ENCODE measurements around the gene BLVRA. TPM values are rescaled to one million over a fixed set of nuclear protein-coding genes. Genes with fewer than 3 reads are reported as not detected.
A peak's percentile ranks its signal among the peaks of the same experiment; 100 is the strongest.
"Not testable (repeated sequence)": the region's sequence is repeated elsewhere in the genome, so short reads cannot be mapped to it uniquely, and the experiment has no call there.

BLVRA gene
- total RNA-seq, 1 experiment from 2014 or later: 41.2 TPM

GRCh38 chr7:43808410-43808809, 49.9 kb downstream of the BLVRA start:
- intact Hi-C loops (cut with micrococcal nuclease): no loop called here
- no peak for DNase-seq (ENCODE audit: unreplicated experiment)
- no peaks in the 10 kb centered on the region for H3K9me3 Mint-ChIP-seq (ENCODE audit: unreplicated experiment)

GRCh38 chr7:43810195-43810941, 51.9 kb downstream of the BLVRA start:
- ChIA-PET POLR2A (interaction anchor here (1.0 to 1.2 kb wide), 2 partner anchors 29 to 52 kb away, joined by 3 to 4 read pairs; partner anchors contain the start of gene BLVRA), CTCF (interaction anchor here (0.6 to 1.0 kb wide), 4 partner anchors 9 to 99 kb away, joined by 3 to 4 read pairs (median 3); no protein-coding TSS in a partner anchor)
- BruUV-seq (replicated peaks); H3K4me1 Mint-ChIP-seq (ENCODE audit: insufficient read depth, unreplicated experiment); H3K4me3 Mint-ChIP-seq (ENCODE audit: unreplicated experiment); H3K27me3 Mint-ChIP-seq (ENCODE audit: insufficient read depth, unreplicated experiment); H3K27ac Mint-ChIP-seq (ENCODE audit: low read depth, unreplicated experiment); intact Hi-C loops (cut with micrococcal nuclease); H3K9me3 Mint-ChIP-seq (ENCODE audit: unreplicated experiment): not testable (repeated sequence)
- peak; percentile 55 for DNase-seq (ENCODE audit: unreplicated experiment)
- peak; percentile 46 for TF ChIP-seq CTCF (IDR thresholded peaks at IDR 0.05; ENCODE audit: unreplicated experiment)
- H3K36me3 Mint-ChIP-seq (ENCODE audit: insufficient read depth, unreplicated experiment): peaks cover 33% of the 10 kb centered on the region

More at GRCh38 chr7:43808410-43808809, 49.9 kb downstream of the BLVRA start:
- Mint-ChIP-seq H3K36me3 (ENCODE audit: insufficient read depth, unreplicated experiment) (peaks cover 47% of the 10 kb centered on the region), H3K27ac (ENCODE audit: low read depth, unreplicated experiment) (no peak overlapping the region), H3K4me3 (ENCODE audit: unreplicated experiment) (no peak overlapping the region), H3K27me3 (ENCODE audit: insufficient read depth, unreplicated experiment) (no peaks in the 10 kb centered on the region), H3K4me1 (ENCODE audit: insufficient read depth, unreplicated experiment) (peaks cover 6% of the 10 kb centered on the region)
- BruUV-seq (replicated peaks): no TSS peak
- ChIA-PET CTCF (interaction anchor here (1.0 kb wide), 1 partner anchor 867 kb away, joined by 3 read pairs; no protein-coding TSS in a partner anchor), POLR2A (interaction anchor here (1.8 kb wide), 1 partner anchor 79 kb away, joined by 5 read pairs; the partner anchor contains the start of gene COA1)
- TF ChIP-seq CTCF (IDR thresholded peaks at IDR 0.05; ENCODE audit: unreplicated experiment): no peak

- BruUV-seq (replicated peaks): no TSS peak
- Mint-ChIP-seq H3K9me3 (ENCODE audit: unreplicated experiment) (no peaks in the 10 kb centered on the region), H3K4me3 (ENCODE audit: unreplicated experiment) (no peak overlapping the region), H3K4me1 (ENCODE audit: insufficient read depth, unreplicated experiment) (peaks cover 6% of the 10 kb centered on the region), H3K27me3 (ENCODE audit: insufficient read depth, unreplicated experiment) (no peaks in the 10 kb centered on the region), H3K27ac (ENCODE audit: low read depth, unreplicated experiment) (no peak overlapping the region), H3K36me3 (ENCODE audit: insufficient read depth, unreplicated experiment) (peaks cover 1% of the 10 kb centered on the region)
- ChIA-PET POLR2A (interaction anchor here (1.0 kb wide), 1 partner anchor 86 kb away, joined by 3 read pairs; the partner anchor contains the start of gene COA1), CTCF (no interaction called here)
- intact Hi-C loops (cut with micrococcal nuclease): no loop called here
- no peak for DNase-seq (ENCODE audit: unreplicated experiment)
- no peak for TF ChIP-seq CTCF (IDR thresholded peaks at IDR 0.05; ENCODE audit: unreplicated experiment)
Observed at GRCh38 chr7:43815373-43815772, 56.9 kb downstream of the BLVRA start.

GRCh38 chr7:43816046-43816797, 57.7 kb downstream of the BLVRA start:
- H3K27me3 Mint-ChIP-seq (ENCODE audit: insufficient read depth, unreplicated experiment); intact Hi-C loops (cut with micrococcal nuclease); BruUV-seq (replicated peaks); H3K36me3 Mint-ChIP-seq (ENCODE audit: insufficient read depth, unreplicated experiment); CTCF ChIA-PET; H3K4me3 Mint-ChIP-seq (ENCODE audit: unreplicated experiment); H3K4me1 Mint-ChIP-seq (ENCODE audit: insufficient read depth, unreplicated experiment); H3K9me3 Mint-ChIP-seq (ENCODE audit: unreplicated experiment); DNase-seq (ENCODE audit: unreplicated experiment); H3K27ac Mint-ChIP-seq (ENCODE audit: low read depth, unreplicated experiment): not testable (repeated sequence)
- POLR2A ChIA-PET: interaction anchor here (1.5 kb wide), 1 partner anchor 9 kb away, joined by 3 read pairs; no protein-coding TSS in a partner anchor

- H3K36me3 Mint-ChIP-seq (ENCODE audit: insufficient read depth, unreplicated experiment); H3K4me1 Mint-ChIP-seq (ENCODE audit: insufficient read depth, unreplicated experiment); H3K4me3 Mint-ChIP-seq (ENCODE audit: unreplicated experiment); POLR2A ChIA-PET; intact Hi-C loops (cut with micrococcal nuclease); H3K9me3 Mint-ChIP-seq (ENCODE audit: unreplicated experiment); DNase-seq (ENCODE audit: unreplicated experiment); H3K27ac Mint-ChIP-seq (ENCODE audit: low read depth, unreplicated experiment); BruUV-seq (replicated peaks): not testable (repeated sequence)
- CTCF ChIA-PET: interaction anchor here (1.4 kb wide), 1 partner anchor 15 kb away, joined by 5 read pairs; no protein-coding TSS in a partner anchor
- H3K27me3 Mint-ChIP-seq (ENCODE audit: insufficient read depth, unreplicated experiment): peaks cover 43% of the 10 kb centered on the region
Observed at GRCh38 chr7:43823425-43823824, 64.9 kb downstream of the BLVRA start.
